ENCODE measurements around the gene KNSTRN.

The KNSTRN gene

DNA sequence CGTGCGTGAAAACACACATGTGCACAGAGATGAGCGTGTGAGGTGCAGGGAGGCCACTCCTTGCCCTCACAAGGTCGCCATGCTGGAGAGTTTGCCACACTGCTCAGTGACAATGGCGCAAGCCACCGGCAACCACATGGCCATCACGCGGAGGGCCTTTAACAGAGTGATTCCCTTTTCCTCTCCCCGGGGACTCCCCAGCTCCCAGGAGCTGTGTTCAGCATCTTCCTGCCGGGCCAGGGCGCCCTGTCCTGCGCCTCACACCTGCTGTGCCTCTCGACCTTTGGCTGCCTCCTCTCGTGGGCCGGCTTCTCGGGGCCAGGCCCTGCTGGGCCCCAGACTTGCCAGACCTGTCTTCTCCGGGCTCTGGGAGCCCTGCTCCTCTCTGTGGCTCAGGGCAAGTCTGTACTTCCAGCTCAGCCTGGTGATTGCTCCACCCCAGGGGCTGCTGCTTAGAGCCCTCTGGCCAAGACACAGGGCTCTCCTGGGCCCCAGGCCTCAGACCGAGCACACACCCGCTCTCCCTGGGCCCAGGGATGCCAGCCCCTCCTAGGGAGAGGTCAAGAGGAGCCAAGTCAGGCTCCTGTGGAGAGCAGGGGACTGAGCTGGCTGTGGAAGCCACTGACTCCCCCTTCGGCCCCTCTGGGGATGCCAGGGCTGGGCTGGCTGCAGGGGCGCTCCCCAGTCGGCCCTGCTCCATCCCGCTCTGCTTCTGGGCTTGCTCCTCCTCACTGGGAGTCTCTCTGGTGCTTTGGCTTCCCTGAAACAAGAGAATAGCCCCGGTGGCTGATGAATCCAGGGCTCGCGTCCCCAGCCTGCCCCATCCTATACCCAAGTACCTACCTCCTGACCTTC lies 47.4 kb upstream of the KNSTRN start:
- peaks cover 32% of the 10 kb centered on the region for H3K4me1 ChIP-seq (ENCODE audit: low read length)
- no peak overlapping the region for H3K27ac ChIP-seq (ENCODE audit: low read length)
- H3K4me2 ChIP-seq (ENCODE audit: low read length), result no peak overlapping the region

DNA sequence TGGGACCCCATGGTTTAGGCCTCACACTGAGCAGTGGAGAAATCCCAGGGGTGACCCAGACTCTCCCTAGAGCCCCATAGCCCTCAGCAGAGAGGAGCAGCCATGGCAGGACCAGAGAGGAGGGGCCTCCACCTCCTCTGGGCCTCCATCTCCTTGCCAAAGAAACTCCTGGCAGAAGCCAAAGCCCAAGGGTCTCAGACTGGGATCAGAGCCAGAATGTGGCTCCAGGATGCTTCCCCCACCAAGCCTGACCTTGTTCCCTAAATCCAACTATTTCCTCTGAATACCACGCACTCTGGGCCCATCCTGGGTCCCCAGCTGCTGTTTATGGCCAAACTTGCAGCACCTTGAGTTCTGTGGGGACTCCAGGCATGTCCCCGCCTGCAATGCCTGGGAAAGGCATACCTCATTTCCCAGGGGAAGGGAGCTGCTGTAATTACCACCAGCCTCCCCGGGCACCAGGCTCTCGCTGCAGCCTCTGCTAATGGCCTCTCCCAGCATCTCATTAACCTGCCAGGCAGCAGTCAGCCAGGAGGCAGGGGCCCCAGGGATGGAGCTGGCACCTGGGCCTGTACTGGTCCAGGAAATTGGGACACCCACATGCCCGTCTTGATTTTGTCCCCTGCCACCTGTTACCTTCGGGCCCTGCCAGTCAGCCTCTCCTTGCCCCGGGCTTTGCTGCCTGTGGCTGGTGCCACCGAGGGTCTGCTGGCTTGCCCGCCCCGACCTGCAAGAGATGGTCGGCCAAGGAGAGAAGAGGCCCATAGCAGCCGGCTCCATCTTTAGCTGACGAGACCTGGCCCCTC lies 46.4 kb upstream of the KNSTRN start:
- H3K27me3 ChIP-seq (ENCODE audit: low read depth, low read length), result no peaks in the 10 kb centered on the region
- H3K4me1 ChIP-seq (ENCODE audit: low read length), result peaks cover 27% of the 10 kb centered on the region
- H3K4me3 ChIP-seq (ENCODE audit: low read length), result peak overlapping the region; percentile 76
- H2AFZ ChIP-seq (ENCODE audit: low read depth, low read length), result peak overlapping the region; percentile 75
- H3K27ac ChIP-seq (ENCODE audit: low read length), result no peak overlapping the region
- no peaks in the 10 kb centered on the region for H3K79me2 ChIP-seq (ENCODE audit: low read length)
- TF ChIP-seq EZH2phosphoT487 (IDR thresholded peaks at IDR 0.05; ENCODE audit: low read depth), result no peak
- TF ChIP-seq, protein P1, sequence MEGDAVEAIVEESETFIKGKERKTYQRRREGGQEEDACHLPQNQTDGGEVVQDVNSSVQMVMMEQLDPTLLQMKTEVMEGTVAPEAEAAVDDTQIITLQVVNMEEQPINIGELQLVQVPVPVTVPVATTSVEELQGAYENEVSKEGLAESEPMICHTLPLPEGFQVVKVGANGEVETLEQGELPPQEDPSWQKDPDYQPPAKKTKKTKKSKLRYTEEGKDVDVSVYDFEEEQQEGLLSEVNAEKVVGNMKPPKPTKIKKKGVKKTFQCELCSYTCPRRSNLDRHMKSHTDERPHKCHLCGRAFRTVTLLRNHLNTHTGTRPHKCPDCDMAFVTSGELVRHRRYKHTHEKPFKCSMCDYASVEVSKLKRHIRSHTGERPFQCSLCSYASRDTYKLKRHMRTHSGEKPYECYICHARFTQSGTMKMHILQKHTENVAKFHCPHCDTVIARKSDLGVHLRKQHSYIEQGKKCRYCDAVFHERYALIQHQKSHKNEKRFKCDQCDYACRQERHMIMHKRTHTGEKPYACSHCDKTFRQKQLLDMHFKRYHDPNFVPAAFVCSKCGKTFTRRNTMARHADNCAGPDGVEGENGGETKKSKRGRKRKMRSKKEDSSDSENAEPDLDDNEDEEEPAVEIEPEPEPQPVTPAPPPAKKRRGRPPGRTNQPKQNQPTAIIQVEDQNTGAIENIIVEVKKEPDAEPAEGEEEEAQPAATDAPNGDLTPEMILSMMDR (IDR thresholded peaks at IDR 0.05; ENCODE audit: low read depth, low read length), result no peak
- peaks cover 4% of the 10 kb centered on the region for H3K36me3 ChIP-seq (replicated peaks; ENCODE audit: low read depth, low read length)
- no peaks in the 10 kb centered on the region for H4K20me1 ChIP-seq (ENCODE audit: insufficient read depth, low read length)
- peak overlapping the region; percentile 47 for H3K9ac ChIP-seq (ENCODE audit: low read length)
- H3K9me3 ChIP-seq (ENCODE audit: insufficient read depth, low read length), result no peaks in the 10 kb centered on the region
- peak overlapping the region; percentile 79 for H3K4me2 ChIP-seq (ENCODE audit: low read length)

More for the DNA sequence above, 47.4 kb upstream of the KNSTRN start:
- Histone ChIP-seq H2AFZ (ENCODE audit: low read depth, low read length) (no peak overlapping the region), H3K27me3 (ENCODE audit: low read depth, low read length) (no peaks in the 10 kb centered on the region), H4K20me1 (ENCODE audit: insufficient read depth, low read length) (no peaks in the 10 kb centered on the region), H3K4me3 (ENCODE audit: low read length) (no peak overlapping the region), H3K36me3 (replicated peaks; ENCODE audit: low read depth, low read length) (peaks cover 4% of the 10 kb centered on the region), H3K9me3 (ENCODE audit: insufficient read depth, low read length) (no peaks in the 10 kb centered on the region), H3K9ac (ENCODE audit: low read length) (no peak overlapping the region), H3K79me2 (ENCODE audit: low read length) (no peaks in the 10 kb centered on the region)
- TF ChIP-seq, protein P1 (IDR thresholded peaks at IDR 0.05; ENCODE audit: low read depth, low read length), result no peak
- no peak for TF ChIP-seq EZH2phosphoT487 (IDR thresholded peaks at IDR 0.05; ENCODE audit: low read depth)

DNA sequence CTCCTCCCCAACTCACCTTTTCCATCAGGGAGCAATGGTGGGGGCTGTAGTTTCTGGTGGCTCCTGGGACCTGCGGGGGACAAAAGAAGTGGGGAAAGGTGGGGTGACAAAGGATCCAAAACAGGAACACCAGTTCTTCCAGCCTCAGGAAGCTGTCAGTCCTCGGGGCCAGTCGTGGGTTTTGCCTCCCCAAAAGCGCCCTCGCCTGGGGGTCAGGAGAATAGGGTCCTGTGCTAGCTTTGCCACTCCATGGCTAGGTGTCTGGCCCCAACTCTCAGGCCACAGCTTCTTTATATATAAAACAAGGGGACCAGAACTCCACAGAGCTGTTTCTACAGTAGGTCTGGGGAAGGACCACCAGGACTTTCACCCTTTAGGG lies 45.8 kb upstream of the KNSTRN start:
- Histone ChIP-seq H4K20me1 (ENCODE audit: insufficient read depth, low read length) (no peaks in the 10 kb centered on the region), H2AFZ (ENCODE audit: low read depth, low read length) (peak overlapping the region; percentile 75), H3K36me3 (replicated peaks; ENCODE audit: low read depth, low read length) (no peaks in the 10 kb centered on the region), H3K9ac (ENCODE audit: low read length) (peak overlapping the region; percentile 47), H3K27me3 (ENCODE audit: low read depth, low read length) (no peaks in the 10 kb centered on the region), H3K4me1 (ENCODE audit: low read length) (peaks cover 27% of the 10 kb centered on the region), H3K79me2 (ENCODE audit: low read length) (no peaks in the 10 kb centered on the region), H3K4me2 (ENCODE audit: low read length) (peak overlapping the region; percentile 79), H3K4me3 (ENCODE audit: low read length) (peak overlapping the region; percentile 76), H3K27ac (ENCODE audit: low read length) (no peak overlapping the region), H3K9me3 (ENCODE audit: insufficient read depth, low read length) (no peaks in the 10 kb centered on the region)
- TF ChIP-seq EZH2phosphoT487 (IDR thresholded peaks at IDR 0.05; ENCODE audit: low read depth), result no peak
- TF ChIP-seq, protein P1 (IDR thresholded peaks at IDR 0.05; ENCODE audit: low read depth, low read length), result peak; percentile 77

DNA sequence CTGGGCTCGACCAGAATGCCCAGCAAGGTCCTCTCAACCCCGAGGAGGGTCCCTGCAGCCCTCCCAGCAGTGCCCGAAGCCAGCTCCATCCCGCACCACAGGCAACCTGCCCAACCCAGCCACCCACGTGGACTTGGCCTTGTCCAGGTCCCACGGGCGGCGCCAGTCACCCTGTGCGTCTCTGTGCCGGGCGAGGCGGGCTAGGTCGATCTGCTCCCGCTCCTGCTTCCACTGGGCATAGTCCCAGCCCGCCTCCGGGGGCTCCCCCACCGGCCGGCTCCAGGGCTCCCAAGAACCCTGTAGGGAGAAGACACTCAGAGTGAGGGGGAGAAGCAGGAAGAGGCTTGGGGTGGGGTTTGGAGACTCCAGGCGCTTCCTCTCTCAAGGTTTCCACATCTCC lies 44.9 kb upstream of the KNSTRN start:
- 0 out of 2 replicates have a peak overlapping the region, but pooled peaks have one; percentile 10 for H2AFZ ChIP-seq (ENCODE audit: low read depth, low read length)
- peak overlapping the region; percentile 71 for H3K4me2 ChIP-seq (ENCODE audit: low read length)

More for the DNA sequence above, 44.9 kb upstream of the KNSTRN start:
- no peaks in the 10 kb centered on the region for H4K20me1 ChIP-seq (ENCODE audit: insufficient read depth, low read length)
- H3K9me3 ChIP-seq (ENCODE audit: insufficient read depth, low read length), result no peaks in the 10 kb centered on the region
- no peaks in the 10 kb centered on the region for H3K79me2 ChIP-seq (ENCODE audit: low read length)
- H3K36me3 ChIP-seq (replicated peaks; ENCODE audit: low read depth, low read length), result no peaks in the 10 kb centered on the region
- H3K9ac ChIP-seq (ENCODE audit: low read length), result no peak overlapping the region
- TF ChIP-seq EZH2phosphoT487 (IDR thresholded peaks at IDR 0.05; ENCODE audit: low read depth), result no peak
- TF ChIP-seq, protein P1 (IDR thresholded peaks at IDR 0.05; ENCODE audit: low read depth, low read length), result no peak
- peak overlapping the region; percentile 39 for H3K4me3 ChIP-seq (ENCODE audit: low read length)
- no peak overlapping the region for H3K27ac ChIP-seq (ENCODE audit: low read length)
- no peaks in the 10 kb centered on the region for H3K27me3 ChIP-seq (ENCODE audit: low read depth, low read length)
- H3K4me1 ChIP-seq (ENCODE audit: low read length), result peaks cover 27% of the 10 kb centered on the region

All from OCI-LY3 (cell line).